Endothelial cell of umbilical vein (primary cell): Measurements from ENCODE around the gene SPNS2. TPM values are rescaled to one million over a fixed set of nuclear protein-coding genes. Genes with fewer than 3 reads are reported as not detected.

Experiments used
- BruUV-seq: library from RNA; stranded (reverse); fragments of 400-500 nt; replicated peaks from 2 replicates; lab custom pipeline; 2021; lab: Mats Ljungman, UMichigan
- CTCF ChIA-PET: fragments of 300-600, 350-600 bp; sonication (Branson Sonifier 250); formaldehyde crosslinking; loops from one replicate; lab custom pipeline; 2021; ENCODE audit warnings: antibody characterized with exemption, inconsistent platforms; lab: Charles Lee
- POLR2A ChIA-PET: fragments of 300-600, 350-600 bp; sonication (Branson Sonifier 250); formaldehyde crosslinking; loops from one replicate; lab custom pipeline; 2021; ENCODE audit warnings: antibody characterized with exemption, inconsistent platforms; lab: Charles Lee
- DNase-seq: peaks from one replicate; pipeline ENCODE4 v3.0.0-alpha.2; 2011; ENCODE audit warnings: low read depth, low spot score
- FAIRE-seq: peaks from 2 replicates; lab custom pipeline; 2011; peaks lifted over from hg19 to GRCh38; lab: Jason Lieb, UNC
- H2AFZ ChIP-seq: 2 replicates; pipeline ENCODE4 v1.6.0; 2012; ENCODE audit warnings: low read depth, low read length, control low read depth, inconsistent platforms
- H3K27ac ChIP-seq: 2 replicates; pipeline ENCODE4 v1.5.1; 2011; ENCODE audit warnings: low read depth, mild to moderate bottlenecking, control low read depth, low read length, moderate library complexity; ENCODE audit not compliant: insufficient read depth
- H3K27me3 ChIP-seq, 2 experiments: 2 replicates each; pipeline versions ENCODE4 v1.6.0 to v1.6.1; 2011; ENCODE audit warnings: low read length in 2 of 2, mixed read lengths in 1 of 2; ENCODE audit not compliant: control insufficient read depth in 2 of 2, insufficient read depth in 2 of 2
- H3K36me3 ChIP-seq, 2 experiments: 2 replicates in 1 of 2; 3 replicates in 1 of 2; pipeline ENCODE4 v1.5.1; 2011; ENCODE audit warnings: low read length in 2 of 2, mild to moderate bottlenecking in 1 of 2, moderate library complexity in 1 of 2; ENCODE audit not compliant: control insufficient read depth in 2 of 2, insufficient read depth in 2 of 2; ENCODE audit errors: extremely low read depth in 1 of 2
- H3K4me1 ChIP-seq: 3 replicates; pipeline ENCODE4 v1.5.1; 2011; ENCODE audit warnings: mild to moderate bottlenecking, low read length; ENCODE audit not compliant: control insufficient read depth, insufficient read depth; ENCODE audit errors: extremely low read depth
- H3K4me2 ChIP-seq: 2 replicates; pipeline ENCODE4 v1.6.1; 2011; ENCODE audit warnings: low read length, control low read depth, mixed read lengths; ENCODE audit not compliant: insufficient read depth
- H3K4me3 ChIP-seq, 3 experiments: fragments of 200-600 bp in 1 of 3; sonication (generic), shearing (Covaris generic) in 1 of 3; replicated peaks in 1 of 3; 2 replicates each; pipeline ENCODE4 v1.5.1; 2011 to 2016; ENCODE audit warnings: control low read depth in 3 of 3, low read length in 3 of 3, mild to moderate bottlenecking in 2 of 3, inconsistent platforms in 1 of 3, low read depth in 1 of 3, moderate library complexity in 1 of 3; ENCODE audit not compliant: insufficient read depth in 1 of 3
- H3K79me2 ChIP-seq: 2 replicates; pipeline ENCODE4 v1.6.0; 2012; ENCODE audit warnings: low read length, inconsistent platforms; ENCODE audit not compliant: control insufficient read depth, insufficient read depth
- H3K9ac ChIP-seq: replicated peaks from 2 replicates; pipeline ENCODE3; 2011; ENCODE audit warnings: low read length, control low read depth; ENCODE audit not compliant: insufficient read depth; ENCODE audit errors: extremely low read depth
- H3K9me1 ChIP-seq: replicated peaks from 3 replicates; pipeline ENCODE4 v1.6.0; 2011; ENCODE audit warnings: mild to moderate bottlenecking, low read length; ENCODE audit not compliant: control insufficient read depth, insufficient read depth; ENCODE audit errors: extremely low read depth
- H3K9me3 ChIP-seq: replicated peaks from 2 replicates; pipeline ENCODE4 v1.5.1; 2012; ENCODE audit warnings: low read length, inconsistent platforms; ENCODE audit not compliant: control insufficient read depth, insufficient read depth
- H4K20me1 ChIP-seq: replicated peaks from 2 replicates; pipeline ENCODE3; 2011; ENCODE audit warnings: mild to moderate bottlenecking, low read length; ENCODE audit not compliant: control insufficient read depth, insufficient read depth; ENCODE audit errors: extremely low read depth
- EZH2 ChIP-seq: IDR thresholded peaks from 2 replicates; pipeline ENCODE4 v1.6.1; 2012; ENCODE audit warnings: borderline replicate concordance, low read depth, mild to moderate bottlenecking, moderate library complexity, low read length, inconsistent platforms; ENCODE audit not compliant: severe bottlenecking
- FOS ChIP-seq: IDR thresholded peaks from 2 replicates; pipeline ENCODE4 v1.6.1; 2011; ENCODE audit warnings: mild to moderate bottlenecking, low read length, moderate library complexity, borderline replicate concordance; ENCODE audit not compliant: insufficient read depth
- GATA2 ChIP-seq: IDR thresholded peaks from 2 replicates; pipeline ENCODE4 v1.7.0; 2011; ENCODE audit warnings: low read depth, mild to moderate bottlenecking, moderate library complexity, mixed read lengths, low read length; ENCODE audit not compliant: insufficient read length, insufficient read depth
- JUN ChIP-seq: IDR thresholded peaks from 2 replicates; pipeline ENCODE4 v1.6.1; 2011; ENCODE audit warnings: borderline replicate concordance, low read depth; ENCODE audit not compliant: insufficient read length, insufficient read depth
- MYC ChIP-seq: IDR thresholded peaks from one replicate; pipeline ENCODE4 v1.6.1; 2011; ENCODE audit warnings: mild to moderate bottlenecking, low read depth, low read length
- POLR2A ChIP-seq: IDR thresholded peaks from 2 replicates; pipeline ENCODE4 v1.6.1; 2012; ENCODE audit warnings: low read depth, mild to moderate bottlenecking, control low read depth, low read length
- POLR2AphosphoS5 ChIP-seq: IDR thresholded peaks from 2 replicates; pipeline ENCODE4 v1.6.1; 2012; ENCODE audit warnings: low read depth, mild to moderate bottlenecking, control low read depth, low read length, moderate library complexity; ENCODE audit not compliant: insufficient read depth
- dilution Hi-C: fragments of 300-500 bp; cut with MboI; formaldehyde crosslinking; loops from one replicate; pipeline ENCODE4 v1.15.0; 2019; ENCODE audit warnings: low sequenced_read_pairs; ENCODE audit not compliant: extremely low pct_ligation_motif_present
- intact Hi-C: fragments of 100-400 bp; cut with micrococcal nuclease; formaldehyde crosslinking; loops from one replicate; pipeline ENCODE4 v1.10.0; 2022
- polyA plus RNA-seq, 4 experiments: library from polyadenylated mRNA; depleted of rRNA in 3 of 4; stranded (reverse) in 3 of 4; unstranded in 1 of 4; fragments of >200 nt; gene quantifications; 2 replicates each; pipeline versions ENCODE4 v1.2.1 to v1.2.3, GENCODE V29; 2011 to 2012; ENCODE audit warnings: missing spikeins in 1 of 4
- total RNA-seq: library from RNA; stranded (reverse); gene quantifications from 2 replicates; pipeline ENCODE4 v1.2.3, GENCODE V29; 2021
- TF ChIP-seq, protein P1 (sequence below): IDR thresholded peaks from 2 replicates; pipeline ENCODE4 v1.6.1; 2011; ENCODE audit not compliant: insufficient read depth, insufficient read length
- TF ChIP-seq, protein P2 (sequence below), 2 donors: IDR thresholded peaks; 1 replicate in 1 of 2; 2 replicates in 1 of 2; pipeline ENCODE4 v1.5.1; 2011; ENCODE audit warnings: low read length in 2 of 2, mild to moderate bottlenecking in 2 of 2, moderate library complexity in 2 of 2, control low read depth in 1 of 2, inconsistent platforms in 1 of 2, low read depth in 1 of 2; ENCODE audit not compliant: insufficient read depth in 1 of 2; ENCODE audit errors: extremely low read depth in 1 of 2

SPNS2 gene
- total and polyA plus RNA-seq, 2 donors (not counting 3 experiments of a cell fraction or from before 2014, with no cell fraction given): 70.2 to 77.3 TPM

DNA sequence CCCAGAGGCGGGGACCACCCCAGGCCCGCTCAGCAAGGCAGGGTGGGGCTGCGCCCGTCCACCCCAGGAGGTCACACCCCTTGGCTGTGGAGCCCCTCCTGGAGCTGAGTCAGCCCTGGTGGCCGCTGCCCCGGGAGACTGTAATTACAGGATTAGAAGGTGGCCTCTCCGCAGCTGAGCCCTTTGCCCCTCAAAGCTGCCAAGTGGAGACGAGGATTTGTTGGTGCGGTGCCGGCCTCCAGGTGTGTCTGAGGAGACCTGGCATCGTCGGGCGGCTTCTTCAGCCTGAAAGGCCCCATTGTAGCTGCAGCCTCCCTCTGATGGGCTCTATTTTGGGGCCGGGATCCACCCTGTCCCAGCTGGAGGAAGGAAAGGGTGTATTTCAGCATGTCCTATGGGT, 22.7 kb upstream of the SPNS2 start:
- H3K79me2 ChIP-seq: no peaks in the 10 kb centered on the region
- no peaks in the 10 kb centered on the region for H3K9me3 ChIP-seq
- H3K4me2 ChIP-seq: no peak overlapping the region
- H3K36me3 ChIP-seq: no peaks in the 10 kb centered on the region
- intact Hi-C loops (no loop called here), dilution Hi-C loops (no loop called here)
- H4K20me1 ChIP-seq: no peaks in the 10 kb centered on the region
- CTCF ChIA-PET: interaction anchor here (0.7 to 1.5 kb wide), 3 partner anchors 9 to 91 kb away, joined by 4 to 5 read pairs (median 5); no protein-coding TSS in a partner anchor
- peaks cover under 1% of the 10 kb centered on the region for H3K4me1 ChIP-seq
- no peak overlapping the region for H3K4me3 ChIP-seq
- H3K9ac ChIP-seq: no peak overlapping the region
- no peaks in the 10 kb centered on the region for H3K27me3 ChIP-seq
- TF ChIP-seq EZH2 (no peak), POLR2A (no peak), FOS (no peak), MYC (no peak), GATA2 (no peak)
- TF ChIP-seq, protein P1, sequence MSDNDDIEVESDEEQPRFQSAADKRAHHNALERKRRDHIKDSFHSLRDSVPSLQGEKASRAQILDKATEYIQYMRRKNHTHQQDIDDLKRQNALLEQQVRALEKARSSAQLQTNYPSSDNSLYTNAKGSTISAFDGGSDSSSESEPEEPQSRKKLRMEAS: no peak
- POLR2A ChIA-PET: no interaction called here
- no peak overlapping the region for H2AFZ ChIP-seq
- H3K9me1 ChIP-seq: no peaks in the 10 kb centered on the region
- FAIRE-seq: no peak
- H3K27ac ChIP-seq: no peak overlapping the region
- BruUV-seq: no TSS peak
- no peak for DNase-seq

- no peaks in the 10 kb centered on the region for H4K20me1 ChIP-seq
- no peak overlapping the region for H3K4me2 ChIP-seq
- no peaks in the 10 kb centered on the region for H3K79me2 ChIP-seq
- DNase-seq (no peak), FAIRE-seq (no peak)
- H3K4me1 ChIP-seq: peaks cover 5% of the 10 kb centered on the region
- H3K27me3 ChIP-seq: no peaks in the 10 kb centered on the region
- no peaks in the 10 kb centered on the region for H3K36me3 ChIP-seq
- dilution Hi-C loops (no loop called here), intact Hi-C loops (no loop called here)
- no peak for TF ChIP-seq MYC
- TF ChIP-seq, protein P1: no peak
- TF ChIP-seq FOS: no peak
- no peak for TF ChIP-seq POLR2AphosphoS5
- TF ChIP-seq EZH2: no peak
- TF ChIP-seq GATA2: no peak
- no peak for TF ChIP-seq JUN
- no peak for TF ChIP-seq POLR2A
- TF ChIP-seq, protein P2, sequence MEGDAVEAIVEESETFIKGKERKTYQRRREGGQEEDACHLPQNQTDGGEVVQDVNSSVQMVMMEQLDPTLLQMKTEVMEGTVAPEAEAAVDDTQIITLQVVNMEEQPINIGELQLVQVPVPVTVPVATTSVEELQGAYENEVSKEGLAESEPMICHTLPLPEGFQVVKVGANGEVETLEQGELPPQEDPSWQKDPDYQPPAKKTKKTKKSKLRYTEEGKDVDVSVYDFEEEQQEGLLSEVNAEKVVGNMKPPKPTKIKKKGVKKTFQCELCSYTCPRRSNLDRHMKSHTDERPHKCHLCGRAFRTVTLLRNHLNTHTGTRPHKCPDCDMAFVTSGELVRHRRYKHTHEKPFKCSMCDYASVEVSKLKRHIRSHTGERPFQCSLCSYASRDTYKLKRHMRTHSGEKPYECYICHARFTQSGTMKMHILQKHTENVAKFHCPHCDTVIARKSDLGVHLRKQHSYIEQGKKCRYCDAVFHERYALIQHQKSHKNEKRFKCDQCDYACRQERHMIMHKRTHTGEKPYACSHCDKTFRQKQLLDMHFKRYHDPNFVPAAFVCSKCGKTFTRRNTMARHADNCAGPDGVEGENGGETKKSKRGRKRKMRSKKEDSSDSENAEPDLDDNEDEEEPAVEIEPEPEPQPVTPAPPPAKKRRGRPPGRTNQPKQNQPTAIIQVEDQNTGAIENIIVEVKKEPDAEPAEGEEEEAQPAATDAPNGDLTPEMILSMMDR (IDR thresholded peaks at IDR 0.05; ENCODE audit: extremely low read depth in 1 of 2, insufficient read depth in 1 of 2, low read depth in 1 of 2, low read length in 2 of 2): no peak
- no peak overlapping the region for H2AFZ ChIP-seq
- BruUV-seq: no TSS peak
- H3K9me1 ChIP-seq: no peaks in the 10 kb centered on the region
- H3K4me3 ChIP-seq: no peak overlapping the region
- CTCF ChIA-PET: interaction anchor here (0.7 to 1.5 kb wide), 3 partner anchors 8 to 90 kb away, joined by 4 to 5 read pairs (median 5); no protein-coding TSS in a partner anchor
- H3K9ac ChIP-seq: no peak overlapping the region
- POLR2A ChIA-PET: no interaction called here
- H3K9me3 ChIP-seq: no peaks in the 10 kb centered on the region
- H3K27ac ChIP-seq: no peak overlapping the region
These were observed 22.1 kb upstream of the SPNS2 start for GRCh38 chr17:4476511-4477070.
